ENCODE results near the gene SNX17. TPM values are rescaled to one million over a fixed set of nuclear protein-coding genes. Genes with fewer than 3 reads are reported as not detected.
A peak's percentile ranks its signal among the peaks of the same experiment; 100 is the strongest.

The SNX17 gene
- total RNA-seq, 1 donor from 2014 or later: 124 TPM

- DNase-seq (ENCODE audit: extremely low spot score, unreplicated experiment): no peak
- H3K4me1 Mint-ChIP-seq (ENCODE audit: unreplicated experiment): peaks cover 31% of the 10 kb centered on the region
- H3K27ac Mint-ChIP-seq (ENCODE audit: unreplicated experiment): peak overlapping the region; percentile 52
- no peaks in the 10 kb centered on the region for H3K9me3 Mint-ChIP-seq (ENCODE audit: unreplicated experiment)
- TF ChIP-seq CTCF (IDR thresholded peaks at IDR 0.05): no peak
- H3K27me3 Mint-ChIP-seq (ENCODE audit: unreplicated experiment): no peaks in the 10 kb centered on the region
- peaks cover 26% of the 10 kb centered on the region for H3K36me3 Mint-ChIP-seq (ENCODE audit: unreplicated experiment)
- H3K4me3 Mint-ChIP-seq (ENCODE audit: unreplicated experiment): no peak overlapping the region
Observed at GRCh38 chr2:27376151-27376865, 5.9 kb downstream of the SNX17 start.

- H3K4me3 Mint-ChIP-seq (ENCODE audit: unreplicated experiment): no peak overlapping the region
- peak overlapping the region; percentile 52 for H3K27ac Mint-ChIP-seq (ENCODE audit: unreplicated experiment)
Observed at GRCh38 chr2:27376866-27377617, 6.6 kb downstream of the SNX17 start.

GRCh38 chr2:27377618-27378095, 7.2 kb downstream of the SNX17 start:
- TF ChIP-seq CTCF (IDR thresholded peaks at IDR 0.05): no peak
- Mint-ChIP-seq H3K4me3 (ENCODE audit: unreplicated experiment) (no peak overlapping the region), H3K27ac (ENCODE audit: unreplicated experiment) (no peak overlapping the region)

More at GRCh38 chr2:27376866-27377617, 6.6 kb downstream of the SNX17 start:
- Mint-ChIP-seq H3K4me1 (ENCODE audit: unreplicated experiment) (peaks cover 27% of the 10 kb centered on the region), H3K36me3 (ENCODE audit: unreplicated experiment) (peaks cover 26% of the 10 kb centered on the region), H3K9me3 (ENCODE audit: unreplicated experiment) (no peaks in the 10 kb centered on the region), H3K27me3 (ENCODE audit: unreplicated experiment) (no peaks in the 10 kb centered on the region)
- DNase-seq (ENCODE audit: extremely low spot score, unreplicated experiment): no peak
- TF ChIP-seq CTCF (IDR thresholded peaks at IDR 0.05): no peak

GRCh38 chr2:27378096-27378808, 7.8 kb downstream of the SNX17 start:
- Mint-ChIP-seq H3K4me3 (ENCODE audit: unreplicated experiment) (no peak overlapping the region), H3K9me3 (ENCODE audit: unreplicated experiment) (no peaks in the 10 kb centered on the region), H3K27ac (ENCODE audit: unreplicated experiment) (no peak overlapping the region), H3K27me3 (ENCODE audit: unreplicated experiment) (no peaks in the 10 kb centered on the region), H3K36me3 (ENCODE audit: unreplicated experiment) (peaks cover 21% of the 10 kb centered on the region), H3K4me1 (ENCODE audit: unreplicated experiment) (peaks cover 21% of the 10 kb centered on the region)
- no peak for DNase-seq (ENCODE audit: extremely low spot score, unreplicated experiment)
- TF ChIP-seq CTCF (IDR thresholded peaks at IDR 0.05): peak; percentile 20

More at GRCh38 chr2:27377618-27378095, 7.2 kb downstream of the SNX17 start:
- Mint-ChIP-seq H3K4me1 (ENCODE audit: unreplicated experiment) (peaks cover 22% of the 10 kb centered on the region), H3K36me3 (ENCODE audit: unreplicated experiment) (peaks cover 26% of the 10 kb centered on the region), H3K27me3 (ENCODE audit: unreplicated experiment) (no peaks in the 10 kb centered on the region), H3K9me3 (ENCODE audit: unreplicated experiment) (no peaks in the 10 kb centered on the region)
- no peak for DNase-seq (ENCODE audit: extremely low spot score, unreplicated experiment)

Data from osteocyte (in vitro differentiated cells).